Keratinocyte (primary cell): Measurements from ENCODE around the gene CAMKMT. TPM values are rescaled to one million over a fixed set of nuclear protein-coding genes. Genes with fewer than 3 reads are reported as not detected.

ENCODE experiments used
- DNase-seq: peaks from one replicate; pipeline ENCODE4 v3.0.0-alpha.2; 2011; ENCODE audit warnings: low read depth, missing footprints, low spot score
- FAIRE-seq: peaks from 2 replicates; lab custom pipeline; 2011; peaks lifted over from hg19 to GRCh38; lab: Jason Lieb, UNC
- H2AFZ ChIP-seq: 2 replicates; pipeline ENCODE4 v1.6.0; 2012; ENCODE audit warnings: low read length, control low read depth, inconsistent platforms; ENCODE audit not compliant: control insufficient read depth
- H3K27ac ChIP-seq: 2 replicates; pipeline ENCODE4 v1.5.1; 2011; ENCODE audit warnings: low read length; ENCODE audit not compliant: control insufficient read depth, insufficient read depth
- H3K27me3 ChIP-seq: 3 replicates; pipeline ENCODE4 v1.6.0; 2011; ENCODE audit warnings: low read length; ENCODE audit not compliant: control insufficient read depth, insufficient read depth; ENCODE audit errors: extremely low read depth
- H3K36me3 ChIP-seq, 2 experiments: 2 replicates in 1 of 2; 3 replicates in 1 of 2; pipeline ENCODE4 v1.5.1; 2011; ENCODE audit warnings: low read length in 2 of 2, mild to moderate bottlenecking in 1 of 2; ENCODE audit not compliant: control insufficient read depth in 2 of 2, insufficient read depth in 2 of 2; ENCODE audit errors: extremely low read depth in 1 of 2
- H3K4me1 ChIP-seq: 3 replicates; pipeline ENCODE4 v1.5.1; 2011; ENCODE audit warnings: low read length; ENCODE audit not compliant: control insufficient read depth, insufficient read depth; ENCODE audit errors: extremely low read depth
- H3K4me2 ChIP-seq: 3 replicates; pipeline ENCODE4 v1.6.0; 2011; ENCODE audit warnings: low read depth, low read length; ENCODE audit not compliant: control insufficient read depth, insufficient read depth; ENCODE audit errors: extremely low read depth
- H3K4me3 ChIP-seq, 3 experiments: fragments of 200-600 bp in 1 of 3; sonication (generic) in 1 of 3; 2 replicates in 2 of 3; 3 replicates in 1 of 3; pipeline ENCODE4 v1.5.1; 2011 to 2016; ENCODE audit warnings: low read length in 3 of 3, mild to moderate bottlenecking in 3 of 3, control low read depth in 2 of 3, inconsistent platforms in 1 of 3, low read depth in 1 of 3, mixed read lengths in 1 of 3, mixed run types in 1 of 3, moderate library complexity in 1 of 3; ENCODE audit not compliant: control insufficient read depth in 2 of 3, insufficient read depth in 2 of 3; ENCODE audit errors: extremely low read depth in 1 of 3
- H3K79me2 ChIP-seq: 2 replicates; pipeline ENCODE4 v1.6.0; 2012; ENCODE audit warnings: low read length; ENCODE audit not compliant: control insufficient read depth, insufficient read depth
- H3K9ac ChIP-seq: 3 replicates; pipeline ENCODE4 v1.6.0; 2011; ENCODE audit warnings: low read length; ENCODE audit not compliant: control insufficient read depth, insufficient read depth; ENCODE audit errors: extremely low read depth
- H3K9me1 ChIP-seq: 3 replicates; pipeline ENCODE4 v1.6.0; 2011; ENCODE audit warnings: low read length; ENCODE audit not compliant: control insufficient read depth, insufficient read depth; ENCODE audit errors: extremely low read depth
- H3K9me3 ChIP-seq: 2 replicates; pipeline ENCODE4 v1.5.1; 2012; ENCODE audit warnings: low read depth, low read length; ENCODE audit not compliant: control insufficient read depth
- H4K20me1 ChIP-seq: 3 replicates; pipeline ENCODE4 v1.6.0; 2011; ENCODE audit warnings: low read length; ENCODE audit not compliant: control insufficient read depth, insufficient read depth; ENCODE audit errors: extremely low read depth
- EZH2 ChIP-seq: IDR thresholded peaks from one replicate; pipeline ENCODE4 v1.6.1; 2012; ENCODE audit warnings: inconsistent platforms, mild to moderate bottlenecking, low read length, moderate library complexity
- dilution Hi-C: fragments of 300-500 bp; cut with MboI; formaldehyde crosslinking; loops from one replicate; pipeline ENCODE4 v1.7.0; 2020; ENCODE audit warnings: low sequenced_read_pairs; ENCODE audit not compliant: extremely low pct_ligation_motif_present
- polyA plus RNA-seq, 5 experiments: library from polyadenylated mRNA; depleted of rRNA in 3 of 5; stranded (reverse) in 3 of 5; stranded (forward) in 1 of 5; unstranded in 1 of 5; fragments of >200 nt; gene quantifications; 1 replicate in 1 of 5; 2 replicates in 3 of 5; 3 replicates in 1 of 5; pipeline versions ENCODE4 v1.2.1 to v1.2.3, GENCODE V29; 2011 to 2012; ENCODE audit warnings: missing spikeins in 2 of 5, low read depth in 1 of 5, low replicate concordance in 1 of 5
- TF ChIP-seq, protein P1 (sequence below), 3 experiments: IDR thresholded peaks in 1 of 3; conservative IDR thresholded peaks in 1 of 3; optimal IDR thresholded peaks in 1 of 3; 2 replicates in 2 of 3; 3 replicates in 1 of 3; pipeline versions ENCODE3 to v1.5.1; 2011; ENCODE audit warnings: low read length in 3 of 3, mild to moderate bottlenecking in 3 of 3, moderate library complexity in 2 of 3, control low read depth in 1 of 3, inconsistent platforms in 1 of 3; ENCODE audit not compliant: insufficient read depth in 2 of 3; ENCODE audit errors: extremely low read depth in 1 of 3

The CAMKMT gene
- polyA plus RNA-seq, 1 donor (not counting 4 experiments of a cell fraction or from before 2014, with no cell fraction given) = 9.9 TPM

GRCh38 chr2:44635725-44636124 lies 274.0 kb downstream of the CAMKMT start:
- FAIRE-seq (no peak), DNase-seq (no peak)
- Histone ChIP-seq H3K4me3 (no peak overlapping the region), H3K4me2 (no peak overlapping the region), H3K27me3 (no peaks in the 10 kb centered on the region), H3K4me1 (no peaks in the 10 kb centered on the region), H3K79me2 (no peaks in the 10 kb centered on the region), H3K9me3 (no peaks in the 10 kb centered on the region), H4K20me1 (no peaks in the 10 kb centered on the region), H3K36me3 (no peaks in the 10 kb centered on the region), H3K27ac (no peak overlapping the region), H3K9me1 (no peaks in the 10 kb centered on the region), H3K9ac (no peak overlapping the region), H2AFZ (no peak overlapping the region)
- TF ChIP-seq, protein P1, sequence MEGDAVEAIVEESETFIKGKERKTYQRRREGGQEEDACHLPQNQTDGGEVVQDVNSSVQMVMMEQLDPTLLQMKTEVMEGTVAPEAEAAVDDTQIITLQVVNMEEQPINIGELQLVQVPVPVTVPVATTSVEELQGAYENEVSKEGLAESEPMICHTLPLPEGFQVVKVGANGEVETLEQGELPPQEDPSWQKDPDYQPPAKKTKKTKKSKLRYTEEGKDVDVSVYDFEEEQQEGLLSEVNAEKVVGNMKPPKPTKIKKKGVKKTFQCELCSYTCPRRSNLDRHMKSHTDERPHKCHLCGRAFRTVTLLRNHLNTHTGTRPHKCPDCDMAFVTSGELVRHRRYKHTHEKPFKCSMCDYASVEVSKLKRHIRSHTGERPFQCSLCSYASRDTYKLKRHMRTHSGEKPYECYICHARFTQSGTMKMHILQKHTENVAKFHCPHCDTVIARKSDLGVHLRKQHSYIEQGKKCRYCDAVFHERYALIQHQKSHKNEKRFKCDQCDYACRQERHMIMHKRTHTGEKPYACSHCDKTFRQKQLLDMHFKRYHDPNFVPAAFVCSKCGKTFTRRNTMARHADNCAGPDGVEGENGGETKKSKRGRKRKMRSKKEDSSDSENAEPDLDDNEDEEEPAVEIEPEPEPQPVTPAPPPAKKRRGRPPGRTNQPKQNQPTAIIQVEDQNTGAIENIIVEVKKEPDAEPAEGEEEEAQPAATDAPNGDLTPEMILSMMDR (optimal IDR thresholded peaks at IDR 0.05 in 1 of 3, IDR thresholded peaks at IDR 0.05 in 1 of 3, conservative IDR thresholded peaks at IDR 0.05 in 1 of 3; ENCODE audit: extremely low read depth in 1 of 3, insufficient read depth in 2 of 3, low read length in 3 of 3) = no peak
- no peak for TF ChIP-seq EZH2
- dilution Hi-C loops = no loop called here

GRCh38 chr2:44638649-44639048 lies 276.9 kb downstream of the CAMKMT start:
- no peaks in the 10 kb centered on the region for H3K79me2 ChIP-seq
- H4K20me1 ChIP-seq = no peaks in the 10 kb centered on the region
- no peaks in the 10 kb centered on the region for H3K9me3 ChIP-seq
- no peak overlapping the region for H3K4me2 ChIP-seq
- dilution Hi-C loops = no loop called here
- no peak overlapping the region for H3K9ac ChIP-seq
- H3K4me1 ChIP-seq = no peaks in the 10 kb centered on the region
- H3K9me1 ChIP-seq = no peaks in the 10 kb centered on the region
- H3K27me3 ChIP-seq = no peaks in the 10 kb centered on the region
- no peak overlapping the region for H2AFZ ChIP-seq
- H3K36me3 ChIP-seq = no peaks in the 10 kb centered on the region
- H3K4me3 ChIP-seq = no peak overlapping the region
- no peak for FAIRE-seq
- TF ChIP-seq EZH2 = no peak
- TF ChIP-seq, protein P1 (optimal IDR thresholded peaks at IDR 0.05 in 1 of 3, IDR thresholded peaks at IDR 0.05 in 1 of 3, conservative IDR thresholded peaks at IDR 0.05 in 1 of 3; ENCODE audit: extremely low read depth in 1 of 3, insufficient read depth in 2 of 3, low read length in 3 of 3) = no peak
- H3K27ac ChIP-seq = no peak overlapping the region
- DNase-seq = no peak
